ENCODE data around the gene TPPP3.

GRCh38 chr16:67429799-67430503, 36.7 kb upstream of the TPPP3 start:
- no peak for TF ChIP-seq CTCF (IDR thresholded peaks at IDR 0.05 in 4 of 5, conservative IDR thresholded peaks at IDR 0.05 in 1 of 5)
- TF ChIP-seq POLR2A (IDR thresholded peaks at IDR 0.05) = no peak

All from gastrocnemius medialis (tissue), 4 donors.